NB4 (cell line): ENCODE measurements around the gene CEBPZOS.

Source experiments
- CTCF ChIP-seq: IDR thresholded peaks from one replicate; pipeline ENCODE4 v1.5.1; 2012; ENCODE audit warnings: low read depth, low read length
- POLR2A ChIP-seq: IDR thresholded peaks from 2 replicates; pipeline ENCODE4 v1.6.1; 2011; ENCODE audit warnings: mild to moderate bottlenecking; ENCODE audit not compliant: insufficient read length; ENCODE audit errors: extremely low read depth

- no peak for TF ChIP-seq CTCF
- no peak for TF ChIP-seq POLR2A
These were observed 19.0 kb downstream of the CEBPZOS start for GRCh38 chr2:37215250-37215649.
